Endothelial cell (in vitro differentiated cells): ENCODE measurements around the gene PHLDA1. TPM values are rescaled to one million over a fixed set of nuclear protein-coding genes. Genes with fewer than 3 reads are reported as not detected.

ENCODE experiments used
- DNase-seq: peaks from one replicate; pipeline ENCODE4 v3.0.0; 2021; ENCODE audit warnings: low spot score
- H3K27ac Mint-ChIP-seq: one replicate; pipeline ENCODE4 v1.8.0; 2021; ENCODE audit warnings: mixed read lengths, inconsistent platforms; ENCODE audit not compliant: unreplicated experiment
- H3K27me3 Mint-ChIP-seq: one replicate; pipeline ENCODE4 v1.8.0; 2021; ENCODE audit warnings: mild to moderate bottlenecking, moderate library complexity, mixed read lengths, inconsistent platforms; ENCODE audit not compliant: unreplicated experiment
- H3K36me3 Mint-ChIP-seq: one replicate; pipeline ENCODE4 v1.8.0; 2021; ENCODE audit warnings: mild to moderate bottlenecking, low read depth, mixed read lengths, inconsistent platforms; ENCODE audit not compliant: unreplicated experiment
- H3K4me1 Mint-ChIP-seq: one replicate; pipeline ENCODE4 v1.8.0; 2021; ENCODE audit warnings: mild to moderate bottlenecking, mixed read lengths, inconsistent platforms; ENCODE audit not compliant: unreplicated experiment
- H3K4me3 Mint-ChIP-seq: one replicate; pipeline ENCODE4 v1.8.0; 2021; ENCODE audit warnings: mild to moderate bottlenecking, mixed read lengths, inconsistent platforms; ENCODE audit not compliant: unreplicated experiment
- H3K9me3 Mint-ChIP-seq: one replicate; pipeline ENCODE4 v1.8.0; 2021; ENCODE audit warnings: mixed read lengths, inconsistent platforms; ENCODE audit not compliant: unreplicated experiment
- total RNA-seq: library from RNA; stranded (reverse); fragmentation: NEBNext Ultra II Directional; extraction: Animal tissue kit (Norgen Biotek cat#: 25700); gene quantifications from one replicate; pipeline ENCODE4 v1.2.1, GENCODE V29; 2021; ENCODE audit not compliant: unreplicated experiment
- TF ChIP-seq, protein P1 (sequence below): fragments of 200-600 bp; sonication (generic); IDR thresholded peaks from one replicate; pipeline ENCODE4 v1.5.0; 2021; ENCODE audit warnings: antibody characterized with exemption; ENCODE audit not compliant: unreplicated experiment

Gene PHLDA1
- total RNA-seq, 1 donor from 2014 or later: 50.3 TPM

DNA sequence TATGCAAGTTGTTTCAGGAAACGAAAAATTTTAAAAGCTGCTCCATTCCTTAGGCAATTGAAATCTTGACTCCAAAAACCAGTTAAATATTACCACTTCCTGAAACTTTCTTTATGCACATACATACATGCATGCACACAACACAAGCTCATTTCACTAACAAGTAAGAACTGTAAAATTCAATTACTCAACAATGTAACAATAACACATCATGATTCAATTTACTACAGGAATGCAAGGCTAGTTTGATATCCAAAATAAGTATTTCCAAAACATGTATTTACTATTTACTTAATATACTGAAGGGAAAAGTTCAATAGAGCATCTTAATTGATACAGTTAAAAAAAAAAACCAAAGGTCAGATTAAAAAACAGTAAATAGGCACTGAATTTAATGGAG, 33.3 kb upstream of the PHLDA1 start:
- peaks cover 27% of the 10 kb centered on the region for H3K36me3 Mint-ChIP-seq
- H3K27me3 Mint-ChIP-seq: no peaks in the 10 kb centered on the region
- H3K4me3 Mint-ChIP-seq: peak overlapping the region; percentile 0
- no peaks in the 10 kb centered on the region for H3K9me3 Mint-ChIP-seq
- H3K4me1 Mint-ChIP-seq: no peaks in the 10 kb centered on the region
- DNase-seq: no peak
- TF ChIP-seq, protein P1, sequence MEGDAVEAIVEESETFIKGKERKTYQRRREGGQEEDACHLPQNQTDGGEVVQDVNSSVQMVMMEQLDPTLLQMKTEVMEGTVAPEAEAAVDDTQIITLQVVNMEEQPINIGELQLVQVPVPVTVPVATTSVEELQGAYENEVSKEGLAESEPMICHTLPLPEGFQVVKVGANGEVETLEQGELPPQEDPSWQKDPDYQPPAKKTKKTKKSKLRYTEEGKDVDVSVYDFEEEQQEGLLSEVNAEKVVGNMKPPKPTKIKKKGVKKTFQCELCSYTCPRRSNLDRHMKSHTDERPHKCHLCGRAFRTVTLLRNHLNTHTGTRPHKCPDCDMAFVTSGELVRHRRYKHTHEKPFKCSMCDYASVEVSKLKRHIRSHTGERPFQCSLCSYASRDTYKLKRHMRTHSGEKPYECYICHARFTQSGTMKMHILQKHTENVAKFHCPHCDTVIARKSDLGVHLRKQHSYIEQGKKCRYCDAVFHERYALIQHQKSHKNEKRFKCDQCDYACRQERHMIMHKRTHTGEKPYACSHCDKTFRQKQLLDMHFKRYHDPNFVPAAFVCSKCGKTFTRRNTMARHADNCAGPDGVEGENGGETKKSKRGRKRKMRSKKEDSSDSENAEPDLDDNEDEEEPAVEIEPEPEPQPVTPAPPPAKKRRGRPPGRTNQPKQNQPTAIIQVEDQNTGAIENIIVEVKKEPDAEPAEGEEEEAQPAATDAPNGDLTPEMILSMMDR: no peak
- H3K27ac Mint-ChIP-seq: no peak overlapping the region

DNA sequence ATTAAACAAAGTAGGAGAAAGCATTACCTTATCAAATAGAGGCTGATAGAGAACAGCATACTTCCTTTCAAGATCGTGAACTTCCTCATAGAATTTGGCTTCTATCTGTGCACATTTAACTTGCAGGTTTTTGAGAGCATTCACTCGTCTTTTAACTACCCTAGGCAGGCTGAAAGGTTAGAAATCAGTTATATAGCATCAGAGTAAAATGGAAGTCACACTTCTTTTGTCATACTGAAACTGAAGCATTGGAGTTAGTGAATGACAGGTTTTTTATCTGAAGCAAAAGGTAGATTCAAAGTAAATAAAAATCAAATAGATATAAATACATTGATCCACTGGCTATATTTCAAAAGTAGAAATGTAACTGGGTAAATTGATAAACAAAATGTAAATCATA, 28.5 kb upstream of the PHLDA1 start:
- TF ChIP-seq, protein P1: no peak
- peak overlapping the region; percentile 31 for H3K27ac Mint-ChIP-seq
- no peaks in the 10 kb centered on the region for H3K4me1 Mint-ChIP-seq
- H3K27me3 Mint-ChIP-seq: peaks cover 3% of the 10 kb centered on the region
- DNase-seq: no peak
- H3K9me3 Mint-ChIP-seq: no peaks in the 10 kb centered on the region
- no peak overlapping the region for H3K4me3 Mint-ChIP-seq
- peaks cover 19% of the 10 kb centered on the region for H3K36me3 Mint-ChIP-seq

DNA sequence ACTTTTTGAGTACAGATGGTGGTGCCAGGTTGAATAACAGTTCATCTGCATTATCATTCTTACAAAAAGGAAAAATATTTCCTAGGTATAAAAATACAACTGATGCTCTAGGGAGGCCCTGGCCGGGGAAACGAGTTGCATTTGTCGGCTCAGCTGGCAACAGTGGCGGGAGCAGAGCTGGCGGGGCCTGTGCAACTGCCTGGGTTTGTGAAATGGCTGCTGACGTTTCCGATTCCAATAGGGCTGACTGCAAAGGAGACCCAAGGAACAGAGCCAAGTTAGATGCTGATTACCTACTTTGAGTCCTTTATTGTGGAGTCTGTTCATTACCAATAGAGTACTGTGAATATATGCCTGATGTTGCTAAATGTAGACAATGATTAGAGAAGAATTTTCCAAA, 25.8 kb upstream of the PHLDA1 start:
- no peak overlapping the region for H3K27ac Mint-ChIP-seq
- TF ChIP-seq, protein P1: no peak
- no peak for DNase-seq
- H3K4me1 Mint-ChIP-seq: no peaks in the 10 kb centered on the region
- no peaks in the 10 kb centered on the region for H3K9me3 Mint-ChIP-seq
- H3K36me3 Mint-ChIP-seq: peaks cover 12% of the 10 kb centered on the region
- H3K27me3 Mint-ChIP-seq: peaks cover 3% of the 10 kb centered on the region
- H3K4me3 Mint-ChIP-seq: no peak overlapping the region

DNA sequence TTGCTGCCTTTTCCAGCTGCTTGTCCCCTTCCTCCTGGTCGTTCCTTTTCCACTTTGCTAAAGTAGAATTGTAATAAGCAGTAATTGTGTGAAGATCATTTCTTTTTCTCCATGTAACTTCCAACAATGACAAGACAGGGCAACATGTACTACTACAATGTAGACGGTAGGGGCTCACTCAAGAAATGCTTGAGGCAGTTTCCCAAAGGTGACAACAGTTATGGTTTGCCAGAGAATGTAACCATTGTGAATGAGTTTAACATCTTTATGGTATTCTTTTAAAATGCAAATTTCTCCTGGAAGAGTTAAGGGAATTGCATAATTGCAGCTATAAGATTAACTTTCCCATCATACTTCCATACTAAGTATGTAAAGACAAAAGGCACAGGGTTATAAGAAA, 23.8 kb upstream of the PHLDA1 start:
- peaks cover 12% of the 10 kb centered on the region for H3K36me3 Mint-ChIP-seq
- TF ChIP-seq, protein P1: no peak
- H3K4me3 Mint-ChIP-seq: no peak overlapping the region
- no peaks in the 10 kb centered on the region for H3K9me3 Mint-ChIP-seq
- DNase-seq: no peak
- H3K27me3 Mint-ChIP-seq: peaks cover 3% of the 10 kb centered on the region
- no peaks in the 10 kb centered on the region for H3K4me1 Mint-ChIP-seq
- H3K27ac Mint-ChIP-seq: no peak overlapping the region

DNA sequence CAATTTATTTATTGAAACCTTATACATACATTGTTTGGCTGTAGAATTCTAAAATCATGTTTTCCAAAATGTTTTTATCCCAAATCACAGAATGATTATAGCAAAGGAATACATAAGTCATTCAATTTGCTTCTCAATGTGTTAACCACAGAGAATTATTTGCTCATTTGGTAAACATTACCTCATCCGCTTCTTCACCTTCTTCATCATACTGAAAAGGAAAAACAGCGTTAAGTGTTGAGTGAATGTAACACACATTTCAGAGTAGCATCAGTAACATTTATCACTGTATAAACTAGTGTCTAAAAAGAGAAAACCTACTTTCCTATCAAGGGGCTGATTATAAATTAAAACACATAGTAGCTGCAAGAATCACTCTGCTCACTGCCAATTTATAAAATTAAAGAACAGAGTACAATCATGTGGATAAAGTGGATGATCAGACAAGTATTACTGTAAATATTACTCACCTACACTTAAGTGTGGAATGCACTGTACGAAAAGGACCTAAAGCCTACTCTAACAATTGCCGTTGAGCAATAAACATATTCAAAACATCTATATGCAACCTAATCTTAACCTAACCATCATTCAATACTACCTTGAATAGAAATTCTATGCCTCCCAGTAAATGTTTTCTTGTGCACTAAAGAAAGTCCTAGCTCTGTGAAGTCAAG, 18.1 kb upstream of the PHLDA1 start:
- TF ChIP-seq, protein P1: no peak
- Mint-ChIP-seq H3K4me1 (no peaks in the 10 kb centered on the region), H3K27me3 (no peaks in the 10 kb centered on the region), H3K9me3 (no peaks in the 10 kb centered on the region), H3K36me3 (peaks cover 3% of the 10 kb centered on the region), H3K4me3 (no peak overlapping the region), H3K27ac (no peak overlapping the region)
- DNase-seq: no peak
